Measurements from ENCODE around the gene MCRIP1.
A peak's percentile ranks its signal among the peaks of the same experiment; 100 is the strongest.

MCRIP1 gene

GRCh38 chr17:81833160-81833920 is at the start of gene MCRIP1:
TSS of gene MCRIP1 (minus strand) at chr17:81833291. CDS start at chr17:81824506, 8,785 bp downstream.
- DNase-seq = peak; percentile 97

DNA sequence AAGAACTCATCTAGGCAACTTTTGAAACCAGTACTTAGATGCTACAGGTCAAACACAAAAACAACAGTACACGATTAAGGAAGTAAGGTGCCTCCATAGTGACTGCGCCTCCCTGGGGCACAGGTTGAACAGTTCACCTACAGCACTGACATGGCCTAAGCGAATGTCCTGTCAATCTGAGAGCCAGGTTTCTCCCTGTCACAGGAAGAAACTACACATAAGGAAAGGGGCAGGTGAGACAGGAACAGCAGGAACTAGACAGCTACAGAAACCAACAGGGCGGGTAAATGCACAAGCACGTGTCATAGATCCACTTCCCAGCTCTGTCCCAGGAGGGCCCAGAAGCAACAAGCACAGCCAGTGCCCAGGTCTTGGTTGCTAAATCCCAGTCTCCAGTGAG is 46.0 kb upstream of the MCRIP1 start:
- DNase-seq = no peak

DNA sequence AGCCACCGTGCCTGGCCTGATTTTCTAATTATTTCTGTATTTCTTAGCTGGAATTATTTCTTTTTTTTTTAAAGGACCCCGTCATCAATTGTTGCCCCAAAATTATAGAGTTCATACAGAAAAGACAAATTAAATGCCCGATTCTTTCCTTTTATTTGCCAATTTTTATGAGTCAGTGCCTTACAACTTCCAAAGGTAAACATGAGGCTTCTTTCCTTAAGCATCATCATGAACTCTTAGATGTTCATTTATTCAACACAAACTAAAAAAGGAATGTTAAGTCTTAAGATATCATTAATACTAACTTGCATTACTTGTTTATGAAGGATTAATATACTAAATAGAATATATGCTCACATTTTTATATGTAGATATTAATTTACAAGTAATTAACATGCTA is 45.2 kb upstream of the MCRIP1 start:
- DNase-seq = no peak

DNA sequence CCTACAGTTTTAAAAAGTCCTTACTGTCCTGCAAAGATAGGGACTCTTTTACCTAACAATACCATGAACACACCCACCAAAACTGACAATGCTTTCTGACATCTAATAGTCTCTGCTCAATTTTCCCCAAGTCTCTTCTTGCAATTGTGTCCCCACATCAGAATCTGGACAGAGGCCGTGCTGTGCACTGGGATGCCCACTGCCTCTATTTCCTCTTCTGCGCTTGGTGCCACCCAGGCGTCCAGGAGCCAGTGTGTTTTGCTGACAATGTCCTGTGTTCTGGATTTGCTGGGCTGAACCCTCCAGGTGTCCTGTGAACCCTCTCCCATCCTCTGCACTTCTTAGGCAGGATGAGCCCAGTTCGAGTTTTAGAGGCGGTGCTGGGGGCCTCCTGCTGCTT is 44.5 kb upstream of the MCRIP1 start:
- no peak for DNase-seq

- DNase-seq = peak; percentile 97
These were observed 38.5 kb upstream of the MCRIP1 start for GRCh38 chr17:81871387-81872230.

- no peak for DNase-seq
These were observed 37.9 kb upstream of the MCRIP1 start, which contains the start of gene ARHGDIA for GRCh38 chr17:81870981-81871386. TSS of gene ARHGDIA (minus strand) at chr17:81871337. CDS start at chr17:81869930, 1,407 bp downstream.

DNA sequence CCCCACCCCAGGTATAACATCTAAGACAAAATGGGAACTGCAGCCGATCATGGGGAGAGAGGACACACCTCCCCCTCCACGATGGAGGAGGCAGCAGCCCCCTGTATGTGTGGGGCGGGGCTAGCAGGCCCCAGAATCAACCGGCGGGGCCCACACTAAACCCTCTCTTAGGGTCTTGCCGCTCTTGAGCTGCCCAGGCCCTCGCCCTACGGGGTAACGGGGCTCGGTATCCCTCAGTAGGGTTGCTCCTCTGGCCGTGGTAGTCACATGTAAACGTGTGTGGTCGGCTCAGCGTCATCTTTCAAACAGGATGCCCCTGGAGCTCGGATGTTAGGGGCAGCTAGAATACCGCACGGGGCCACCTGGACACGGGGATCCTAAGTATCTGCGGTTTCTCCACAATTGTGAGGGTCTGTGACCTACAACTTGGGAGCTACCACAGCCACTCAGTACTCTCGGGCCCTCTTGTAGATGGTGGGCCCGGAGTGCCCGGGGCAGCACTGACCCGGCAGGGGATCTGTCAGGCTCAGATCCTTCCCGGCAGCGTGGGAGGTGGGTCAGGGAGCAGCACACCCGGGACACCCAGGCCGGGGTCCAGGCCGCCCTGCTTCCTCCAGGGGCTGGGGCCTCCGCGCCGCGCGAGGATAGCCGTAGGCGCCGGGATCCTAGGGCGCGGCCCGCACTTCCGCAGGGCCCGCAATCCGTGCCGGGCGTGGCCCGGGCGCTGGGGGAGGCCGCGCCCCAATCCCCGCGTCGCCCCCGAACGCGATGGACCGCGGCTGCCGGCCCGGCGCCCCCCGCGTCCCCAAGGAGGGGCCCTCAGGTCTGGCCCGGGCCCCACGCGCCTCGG is 37.3 kb upstream of the MCRIP1 start:
- DNase-seq = peak; percentile 59

- DNase-seq = peak; percentile 61
These were observed 36.4 kb upstream of the MCRIP1 start for GRCh38 chr17:81869221-81870130.

- DNase-seq = peak; percentile 22
These were observed 35.7 kb upstream of the MCRIP1 start for GRCh38 chr17:81868674-81869220.

DNA sequence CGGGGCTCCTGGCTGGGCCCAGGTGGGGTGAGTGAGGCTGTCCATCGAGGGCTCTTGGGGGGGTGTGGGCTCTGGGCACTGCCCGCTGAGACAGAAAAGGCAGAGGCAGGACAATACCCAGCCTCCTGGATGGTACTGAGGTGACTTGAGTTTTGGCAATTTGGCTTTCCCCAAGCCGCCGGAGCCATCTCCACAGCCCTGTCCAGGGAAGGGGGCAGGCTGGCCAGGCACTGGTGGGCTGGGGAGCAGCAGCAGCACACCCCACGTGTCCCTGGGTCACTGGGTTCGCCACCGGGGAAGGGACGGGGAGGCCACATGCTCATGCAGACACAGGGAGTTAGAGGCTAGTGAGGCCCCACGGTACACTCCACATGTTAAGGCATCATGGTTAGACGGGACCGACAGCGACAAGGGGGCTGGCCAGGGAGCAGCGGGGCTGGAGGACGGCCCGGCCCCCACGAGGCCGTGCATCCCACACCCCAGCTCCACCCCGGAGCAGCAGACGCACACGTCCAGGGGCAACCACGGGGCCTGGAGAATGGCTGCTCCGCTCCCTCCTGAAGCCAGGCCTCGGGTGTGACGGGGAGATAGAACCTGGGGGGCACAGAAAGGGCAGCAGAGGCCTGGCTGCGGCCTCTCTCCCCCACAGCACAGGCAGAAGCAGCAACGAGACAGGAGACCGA is 35.0 kb upstream of the MCRIP1 start:
- DNase-seq = peak; percentile 22

DNA sequence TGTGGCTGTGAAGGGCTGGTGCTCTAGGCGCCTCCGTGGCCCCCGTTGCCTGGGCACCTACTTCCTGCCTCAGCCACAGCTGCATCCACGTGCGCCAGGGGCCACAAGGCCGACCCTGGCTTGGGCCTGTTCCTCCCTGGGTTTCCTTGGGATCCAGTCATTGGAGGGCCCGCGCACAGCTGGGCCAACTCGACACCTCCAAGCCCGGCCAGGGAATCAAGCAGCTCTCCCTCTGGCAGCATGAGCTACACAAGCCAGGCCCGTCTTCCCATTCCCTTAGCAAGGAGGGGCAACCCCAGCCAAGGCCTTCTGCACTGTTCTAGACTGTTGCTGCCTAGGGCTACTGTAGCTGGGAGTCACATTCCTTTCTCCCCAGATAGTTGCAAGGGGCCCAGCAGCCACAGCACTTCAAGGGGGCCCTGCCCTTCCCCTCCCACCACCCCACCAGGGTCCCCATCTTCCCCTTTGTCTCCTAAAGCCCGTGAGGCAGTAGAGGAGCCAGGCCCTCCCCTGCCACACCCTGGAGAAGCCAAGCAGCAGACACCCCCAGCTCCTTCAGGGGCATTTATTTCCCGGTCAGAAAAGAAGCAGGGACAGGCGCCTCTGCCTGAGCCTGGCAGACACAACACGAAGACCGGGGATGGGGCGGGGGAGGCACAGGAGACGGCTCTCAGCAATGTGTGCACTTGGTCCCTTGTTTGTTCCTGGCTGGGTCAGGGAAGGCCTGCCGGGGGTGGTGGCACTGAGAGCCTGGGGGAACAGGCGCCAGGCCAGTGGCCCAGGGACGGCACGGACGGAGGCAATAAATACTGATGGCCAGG is 34.3 kb upstream of the MCRIP1 start:
- DNase-seq = peak; percentile 38

DNA sequence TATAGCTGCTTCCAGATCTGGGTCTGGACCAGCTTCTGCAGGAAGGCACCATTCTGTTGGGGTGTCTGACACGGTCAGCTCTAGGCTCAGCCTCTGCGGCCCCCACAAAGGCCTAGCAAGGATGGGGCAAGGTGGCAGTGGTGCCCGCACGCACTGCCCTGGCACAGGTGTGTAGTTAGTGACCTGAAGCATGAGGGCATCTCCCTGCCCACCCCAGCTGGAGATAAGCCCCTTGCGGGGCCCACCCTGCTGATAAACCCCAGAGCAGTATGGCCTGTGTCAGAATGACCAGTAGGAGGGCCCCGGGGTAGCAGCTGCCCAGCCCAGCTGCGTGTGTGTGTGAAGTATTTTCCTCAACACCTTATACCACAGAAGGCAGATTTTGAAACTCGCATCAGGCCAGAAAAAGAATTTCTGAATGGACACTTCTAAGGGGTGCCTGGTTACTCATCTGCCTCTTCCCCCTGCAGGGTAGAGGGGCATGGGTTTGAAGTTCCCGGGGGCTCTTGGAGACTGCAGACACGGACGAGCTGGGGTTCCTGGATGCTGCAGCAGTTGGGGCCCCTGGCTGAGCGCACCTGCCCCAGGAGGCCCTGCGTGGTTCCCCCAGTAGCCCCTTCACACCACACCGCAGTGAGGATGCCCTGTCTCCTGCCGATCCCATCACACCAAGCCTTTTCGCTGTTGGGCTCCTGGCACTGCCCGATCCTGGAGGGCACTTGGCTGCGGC is 33.5 kb upstream of the MCRIP1 start:
- peak; percentile 25 for DNase-seq

GRCh38 chr17:81865733-81866439 is 32.8 kb upstream of the MCRIP1 start:
- peak; percentile 32 for DNase-seq

GRCh38 chr17:81865358-81865732 is 32.3 kb upstream of the MCRIP1 start:
- no peak for DNase-seq

- no peak for DNase-seq
These were observed 31.0 kb upstream of the MCRIP1 start for GRCh38 chr17:81863833-81864768.

DNA sequence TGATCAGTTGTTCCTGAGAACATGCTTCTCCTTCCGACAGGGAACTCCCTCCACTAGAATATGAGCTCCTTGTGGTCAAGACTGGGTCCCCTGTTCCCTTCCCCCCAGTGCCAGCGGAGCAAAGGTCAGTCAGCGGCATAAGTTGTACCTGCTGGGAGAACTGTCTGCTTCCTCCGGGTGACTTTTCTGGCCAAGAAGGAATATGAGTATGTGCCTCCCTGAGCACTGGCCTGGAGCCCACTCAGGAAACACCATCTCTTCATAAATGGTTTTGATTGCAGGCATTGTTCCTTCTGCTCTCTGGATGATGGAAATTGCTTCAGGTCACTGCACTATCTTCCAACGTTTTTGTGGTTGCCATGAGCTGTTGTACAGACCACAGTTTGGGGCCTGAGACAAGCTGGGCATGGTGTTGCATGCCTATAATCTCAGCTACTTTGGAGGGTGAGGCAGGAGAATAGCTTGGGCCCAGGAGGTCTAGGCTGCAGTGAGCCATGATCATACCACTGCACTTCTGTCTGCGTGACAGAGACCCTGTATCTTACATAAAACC is 30.1 kb upstream of the MCRIP1 start:
- no peak for DNase-seq

Data from activated CD4-positive, alpha-beta T cell treated with anti-CD3 and anti-CD28 coated beads for 48 hours (primary cell).